CD8-positive, alpha-beta memory T cell (primary cell): ENCODE results near the gene NACA2. TPM values are rescaled to one million over a fixed set of nuclear protein-coding genes. Genes with fewer than 3 reads are reported as not detected.
"Not testable (repeated sequence)": the region's sequence is repeated elsewhere in the genome, so short reads cannot be mapped to it uniquely, and the experiment has no call there.

Experiments
- CTCF ChIA-PET: fragments of 350-600 bp; sonication (Branson Sonifier 250); formaldehyde crosslinking; loops from one replicate; lab custom pipeline; 2021; ENCODE audit warnings: antibody characterized with exemption; lab: Charles Lee
- POLR2A ChIA-PET: fragments of 350-600 bp; sonication (Branson Sonifier 250); formaldehyde crosslinking; loops from one replicate; lab custom pipeline; 2021; ENCODE audit warnings: antibody characterized with exemption; lab: Charles Lee
- DNase-seq, 5 donors: peaks; one replicate each; pipeline versions ENCODE4 v3.0.0 to v3.0.0-alpha.2; 2020 to 2022; ENCODE audit warnings: mixed read lengths in 1 of 5
- H3K27ac ChIP-seq: one replicate; pipeline ENCODE4 v1.7.0; 2013; ENCODE audit warnings: low read depth, mild to moderate bottlenecking, low read length, moderate library complexity
- H3K27me3 ChIP-seq: 2 replicates; pipeline ENCODE4 v1.7.0; 2013; ENCODE audit warnings: low read length, mild to moderate bottlenecking; ENCODE audit not compliant: insufficient read depth, poor library complexity, severe bottlenecking
- H3K36me3 ChIP-seq: 2 replicates; pipeline ENCODE4 v1.7.0; 2013; ENCODE audit warnings: mild to moderate bottlenecking, low read length, moderate library complexity; ENCODE audit not compliant: insufficient read depth
- H3K4me1 ChIP-seq: 2 replicates; pipeline ENCODE4 v1.7.0; 2013; ENCODE audit warnings: mild to moderate bottlenecking, low read length, moderate library complexity; ENCODE audit not compliant: insufficient read depth
- H3K4me3 ChIP-seq: 2 replicates; pipeline ENCODE4 v1.7.0; 2013; ENCODE audit warnings: mild to moderate bottlenecking, low read length
- H3K9me3 ChIP-seq: 2 replicates; pipeline ENCODE4 v1.7.0; 2013; ENCODE audit warnings: mild to moderate bottlenecking, low read length
- H3K27ac Mint-ChIP-seq, 8 donors: one replicate each; pipeline ENCODE4 v1.8.0; 2020 to 2021; ENCODE audit warnings: mixed read lengths in 8 of 8, mild to moderate bottlenecking in 6 of 8, inconsistent platforms in 3 of 8, moderate library complexity in 3 of 8
- H3K27me3 Mint-ChIP-seq, 2 donors: one replicate each; pipeline ENCODE4 v1.8.0; 2020 to 2021; ENCODE audit warnings: mixed read lengths in 2 of 2, mild to moderate bottlenecking in 1 of 2, moderate library complexity in 1 of 2
- H3K36me3 Mint-ChIP-seq, 3 donors: one replicate each; pipeline ENCODE4 v1.8.0; 2020 to 2021; ENCODE audit warnings: mixed read lengths in 3 of 3, inconsistent platforms in 1 of 3, mild to moderate bottlenecking in 1 of 3
- H3K4me1 Mint-ChIP-seq, 3 donors: one replicate each; pipeline ENCODE4 v1.8.0; 2020 to 2021; ENCODE audit warnings: mixed read lengths in 3 of 3, inconsistent platforms in 1 of 3, mild to moderate bottlenecking in 1 of 3
- H3K4me3 Mint-ChIP-seq, 7 donors: one replicate each; pipeline ENCODE4 v1.8.0; 2020 to 2021; ENCODE audit warnings: mixed read lengths in 7 of 7, mild to moderate bottlenecking in 6 of 7, moderate library complexity in 4 of 7, inconsistent platforms in 2 of 7
- H3K9me3 Mint-ChIP-seq, 5 donors: one replicate each; pipeline ENCODE4 v1.8.0; 2020 to 2022; ENCODE audit warnings: mixed read lengths in 5 of 5, mild to moderate bottlenecking in 3 of 5, moderate library complexity in 2 of 5, inconsistent platforms in 1 of 5
- polyA plus RNA-seq: library from polyadenylated mRNA; unstranded; fragments of 300-500 nt; fragmentation: Illumina TruSeq; gene quantifications from one replicate; pipeline ENCODE4 v1.2.3, GENCODE V29; 2021
- total RNA-seq, 2 experiments: library from RNA; stranded (reverse); gene quantifications; one replicate each; pipeline ENCODE4 v1.2.3, GENCODE V29; 2021

Gene NACA2
- total and polyA plus RNA-seq, 3 experiments from 2014 or later, result not detected

DNA sequence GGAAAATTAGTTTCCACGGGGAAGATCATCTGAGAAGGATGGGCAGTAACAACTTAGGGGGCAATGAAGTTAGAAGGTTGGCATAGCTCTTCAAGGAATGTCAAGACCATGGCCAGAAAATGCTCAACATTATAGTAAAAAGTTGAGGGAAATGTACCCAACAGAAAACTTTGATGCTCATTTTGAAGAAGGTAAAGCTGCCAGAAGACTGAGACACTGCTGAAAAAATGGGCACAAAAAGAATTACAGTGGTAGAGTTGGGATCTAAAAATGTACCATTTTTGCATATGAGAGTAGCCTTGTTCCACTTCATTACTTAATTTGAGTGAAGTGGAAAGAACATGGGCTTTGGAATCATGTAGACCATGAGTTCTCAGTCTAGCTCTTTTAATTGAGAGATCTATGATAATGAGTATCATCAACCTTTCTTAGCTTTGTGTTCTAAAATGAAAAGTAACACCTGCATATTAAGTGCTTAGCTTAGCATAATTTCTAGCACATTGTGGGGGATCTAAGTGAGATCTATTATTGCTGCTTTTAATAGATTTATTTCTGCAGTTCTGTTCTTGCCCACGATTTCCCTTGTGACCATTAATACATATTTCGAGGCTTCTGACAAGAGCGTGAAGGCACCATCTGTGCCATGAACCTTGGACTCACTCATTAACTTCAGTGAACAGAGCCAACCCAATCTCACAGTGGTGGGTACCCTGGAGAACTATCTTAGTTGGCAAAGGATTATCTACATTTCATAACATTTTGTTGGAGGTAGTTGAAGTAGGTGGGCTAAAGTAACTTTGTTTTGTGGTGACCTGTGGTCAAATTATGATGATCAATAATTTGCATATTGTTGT, 3.0 kb downstream of the NACA2 start:
- Histone ChIP-seq H3K27ac (no peak overlapping the region), H3K36me3 (no peaks in the 10 kb centered on the region), H3K4me3 (no peak overlapping the region), H3K4me1 (no peaks in the 10 kb centered on the region), H3K27me3 (peaks cover 4% of the 10 kb centered on the region), H3K9me3 (no peaks in the 10 kb centered on the region)
- Mint-ChIP-seq H3K27me3 (peaks cover 0 to 10% of the 10 kb centered on the region in 2 donors), H3K9me3 (no peaks in the 10 kb centered on the region), H3K27ac (no peak overlapping the region), H3K36me3 (no peaks in the 10 kb centered on the region), H3K4me1 (no peaks in the 10 kb centered on the region), H3K4me3 (no peak overlapping the region)
- POLR2A ChIA-PET, result no interaction called here
- DNase-seq, result no peak
- CTCF ChIA-PET, result no interaction called here

DNA sequence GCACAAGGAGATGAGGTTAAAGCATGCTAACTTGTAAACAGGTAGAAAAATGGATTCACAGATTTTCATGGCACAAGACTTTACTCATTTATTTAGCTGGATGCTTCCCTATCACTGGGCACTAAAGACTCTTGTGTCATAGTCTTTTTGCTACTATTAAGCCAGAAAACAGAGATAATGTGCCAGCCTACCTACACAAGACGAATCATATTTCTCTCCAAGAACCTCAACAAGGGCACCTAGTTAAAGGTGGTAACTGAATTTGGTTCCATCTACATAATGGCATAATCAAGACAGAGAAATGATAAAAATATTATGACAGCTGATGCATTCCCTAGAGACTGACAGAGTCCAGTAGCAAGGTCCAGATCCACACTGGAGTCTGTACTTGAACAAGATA, 3.8 kb downstream of the NACA2 start:
- H3K4me1 ChIP-seq, result no peaks in the 10 kb centered on the region
- no peaks in the 10 kb centered on the region for H3K9me3 Mint-ChIP-seq
- H3K27me3 ChIP-seq, result peaks cover 4% of the 10 kb centered on the region
- no peaks in the 10 kb centered on the region for H3K9me3 ChIP-seq
- CTCF ChIA-PET, result no interaction called here
- POLR2A ChIA-PET, result no interaction called here
- DNase-seq, result no peak
- no peaks in the 10 kb centered on the region for H3K4me1 Mint-ChIP-seq
- no peaks in the 10 kb centered on the region for H3K36me3 ChIP-seq
- no peak overlapping the region for H3K27ac Mint-ChIP-seq
- H3K27ac ChIP-seq, result no peak overlapping the region
- H3K36me3 Mint-ChIP-seq, result no peaks in the 10 kb centered on the region
- H3K4me3 Mint-ChIP-seq, result no peak overlapping the region
- H3K27me3 Mint-ChIP-seq, result peaks cover 0 to 10% of the 10 kb centered on the region in 2 donors
- H3K4me3 ChIP-seq, result no peak overlapping the region

DNA sequence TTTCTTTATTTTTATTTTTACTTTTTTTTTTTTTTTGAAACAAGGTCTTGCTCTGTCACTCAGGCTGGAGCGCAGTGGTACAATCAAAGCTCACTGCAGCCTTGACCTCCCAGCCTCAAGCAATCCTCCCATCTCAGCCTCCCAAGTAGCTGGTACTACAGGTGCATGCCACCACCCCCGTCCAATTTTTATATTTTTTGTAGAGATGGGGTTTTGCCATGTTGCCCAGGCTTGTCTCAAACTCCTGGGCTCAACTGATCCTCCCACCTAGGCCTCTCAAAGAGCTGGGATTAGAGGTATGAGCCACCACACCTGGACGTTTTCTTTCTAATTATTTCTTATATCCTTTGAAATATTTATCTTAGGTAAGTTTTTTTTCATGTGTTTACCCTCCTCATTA, 4.4 kb downstream of the NACA2 start:
- H3K4me1 ChIP-seq, H3K9me3 Mint-ChIP-seq, H3K4me3 ChIP-seq, H3K4me3 Mint-ChIP-seq, H3K27ac Mint-ChIP-seq, H3K27me3 ChIP-seq, H3K27ac ChIP-seq, H3K9me3 ChIP-seq, H3K4me1 Mint-ChIP-seq, H3K36me3 ChIP-seq, H3K36me3 Mint-ChIP-seq, CTCF ChIA-PET, DNase-seq, POLR2A ChIA-PET: not testable (repeated sequence)
- peaks cover 0 to 10% of the 10 kb centered on the region in 2 donors for H3K27me3 Mint-ChIP-seq

DNA sequence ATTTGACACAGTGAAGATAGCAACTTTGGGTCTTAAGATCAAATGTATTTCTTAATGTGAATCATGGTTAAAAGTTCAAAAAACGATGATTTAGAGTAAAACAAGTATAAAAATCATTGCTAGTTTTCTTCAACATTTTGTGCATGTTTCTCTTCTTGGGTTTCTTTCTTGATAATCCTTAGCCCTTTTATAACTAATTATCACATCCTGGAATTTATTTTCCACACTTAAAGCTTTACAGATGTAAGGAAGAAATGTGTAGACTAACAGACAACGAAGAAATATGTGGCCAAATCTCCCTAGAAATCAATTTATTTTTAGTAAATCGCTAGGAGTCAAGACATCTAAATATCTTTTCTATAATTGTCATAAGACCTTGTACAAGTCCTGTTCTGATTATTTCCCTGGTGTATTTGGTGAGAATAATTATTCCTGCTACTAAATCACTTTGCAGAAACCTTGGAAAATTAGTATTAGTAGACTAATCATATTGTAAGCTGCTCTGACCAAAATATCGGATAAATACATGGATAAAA, 4.9 kb downstream of the NACA2 start:
- H3K9me3 Mint-ChIP-seq, result no peaks in the 10 kb centered on the region
- ChIA-PET CTCF (no interaction called here), POLR2A (no interaction called here)
- Histone ChIP-seq H3K9me3 (no peaks in the 10 kb centered on the region), H3K4me3 (no peak overlapping the region), H3K36me3 (no peaks in the 10 kb centered on the region), H3K27ac (no peak overlapping the region), H3K4me1 (no peaks in the 10 kb centered on the region), H3K27me3 (peaks cover 4% of the 10 kb centered on the region)
- H3K27me3 Mint-ChIP-seq, result peaks cover 2 to 14% of the 10 kb centered on the region in 2 donors
- no peak overlapping the region for H3K27ac Mint-ChIP-seq
- H3K36me3 Mint-ChIP-seq, result no peaks in the 10 kb centered on the region
- no peaks in the 10 kb centered on the region for H3K4me1 Mint-ChIP-seq
- H3K4me3 Mint-ChIP-seq, result no peak overlapping the region
- no peak for DNase-seq

DNA sequence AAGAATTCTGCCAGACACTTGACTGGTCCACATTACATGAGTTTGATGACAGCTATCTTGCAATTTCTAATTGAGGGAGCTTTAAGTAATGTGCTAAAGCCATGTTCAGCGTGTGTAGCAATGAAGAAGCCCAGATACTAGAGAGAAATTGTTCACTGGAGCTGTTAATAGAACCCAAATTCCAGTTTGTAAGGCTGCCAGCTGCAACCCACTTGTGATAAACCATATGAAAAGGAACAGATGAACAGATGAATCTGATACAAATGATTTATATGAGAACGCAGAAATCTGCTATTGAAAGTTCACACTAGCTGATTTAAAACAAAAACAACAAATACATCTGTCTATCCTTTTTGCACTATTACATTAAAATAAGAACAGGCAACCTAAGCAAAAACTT, 6.2 kb downstream of the NACA2 start:
- peaks cover 2 to 20% of the 10 kb centered on the region in 2 donors for H3K27me3 Mint-ChIP-seq
- no peak overlapping the region for H3K4me3 Mint-ChIP-seq
- ChIA-PET CTCF (no interaction called here), POLR2A (interaction anchor here (0.7 kb wide), 1 partner anchor 18 kb away, joined by 5 read pairs; no protein-coding TSS in a partner anchor)
- Histone ChIP-seq H3K4me1 (no peaks in the 10 kb centered on the region), H3K36me3 (no peaks in the 10 kb centered on the region), H3K27me3 (no peaks in the 10 kb centered on the region), H3K9me3 (no peaks in the 10 kb centered on the region), H3K27ac (no peak overlapping the region), H3K4me3 (no peak overlapping the region)
- H3K27ac Mint-ChIP-seq, result no peak overlapping the region
- no peaks in the 10 kb centered on the region for H3K9me3 Mint-ChIP-seq
- H3K36me3 Mint-ChIP-seq, result no peaks in the 10 kb centered on the region
- no peak for DNase-seq
- H3K4me1 Mint-ChIP-seq, result no peaks in the 10 kb centered on the region

DNA sequence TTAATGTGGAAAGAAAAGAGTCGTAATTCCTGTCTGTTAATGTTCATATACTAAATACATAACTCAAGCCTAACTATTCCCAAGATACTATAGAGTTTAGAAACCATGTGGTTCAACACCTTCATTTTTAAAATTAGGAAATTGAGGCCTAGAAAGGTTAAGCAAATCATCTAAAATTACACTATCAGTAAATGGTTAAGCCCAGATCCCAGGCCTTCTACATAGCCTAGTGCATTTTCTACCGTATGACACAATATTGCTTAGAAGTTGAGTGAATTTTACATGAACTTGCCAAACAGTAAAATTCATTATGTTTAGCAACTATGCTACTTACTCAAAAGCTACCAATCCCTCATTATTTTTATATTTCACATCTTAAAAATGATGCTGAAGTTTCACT, 6.8 kb downstream of the NACA2 start:
- Mint-ChIP-seq H3K4me3 (no peak overlapping the region), H3K9me3 (no peaks in the 10 kb centered on the region), H3K27me3 (peaks cover 2 to 26% of the 10 kb centered on the region in 2 donors), H3K36me3 (no peaks in the 10 kb centered on the region), H3K4me1 (no peaks in the 10 kb centered on the region), H3K27ac (no peak overlapping the region)
- POLR2A ChIA-PET, result no interaction called here
- Histone ChIP-seq H3K4me3 (no peak overlapping the region), H3K36me3 (no peaks in the 10 kb centered on the region), H3K9me3 (no peaks in the 10 kb centered on the region), H3K4me1 (no peaks in the 10 kb centered on the region), H3K27me3 (no peaks in the 10 kb centered on the region), H3K27ac (no peak overlapping the region)
- DNase-seq, result no peak
- CTCF ChIA-PET, result no interaction called here

DNA sequence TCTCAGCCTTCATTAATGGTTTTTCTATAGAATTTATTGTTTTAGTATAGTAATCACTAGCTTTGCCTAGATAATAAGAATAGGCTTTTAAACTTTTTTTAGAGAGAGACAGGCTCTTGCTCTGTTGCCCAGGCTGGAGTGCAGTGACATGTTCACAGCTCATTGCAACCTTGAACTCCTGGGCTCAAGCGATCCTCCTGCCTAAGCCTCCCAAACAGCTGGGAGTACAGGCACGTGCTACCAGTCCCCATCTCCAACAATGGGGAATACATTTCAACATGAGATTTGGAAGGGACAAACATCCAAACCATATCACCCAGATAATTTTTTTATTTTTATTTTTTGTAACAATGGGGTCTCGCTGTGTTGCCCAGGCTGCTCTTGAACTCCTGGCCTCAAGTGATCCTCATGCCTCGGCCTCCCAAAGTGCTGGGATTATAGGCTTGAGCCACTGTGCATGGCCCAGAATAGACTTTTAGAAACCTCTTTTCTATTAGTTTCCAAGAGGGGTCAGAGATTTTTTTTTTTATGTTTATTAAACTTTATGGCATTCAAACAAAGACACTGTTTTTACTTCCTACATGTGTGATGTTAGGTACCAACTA, 7.3 kb downstream of the NACA2 start:
- ChIA-PET POLR2A (no interaction called here), CTCF (interaction anchor here (1.1 kb wide), 1 partner anchor 9 kb away, joined by 3 read pairs; no protein-coding TSS in a partner anchor)
- H3K36me3 ChIP-seq, result no peaks in the 10 kb centered on the region
- Mint-ChIP-seq H3K4me1 (no peaks in the 10 kb centered on the region), H3K27me3 (peaks cover 2 to 27% of the 10 kb centered on the region in 2 donors), H3K9me3 (no peaks in the 10 kb centered on the region), H3K36me3 (no peaks in the 10 kb centered on the region), H3K27ac (no peak overlapping the region), H3K4me3 (no peak overlapping the region)
- H3K4me3 ChIP-seq, result no peak overlapping the region
- no peak overlapping the region for H3K27ac ChIP-seq
- no peaks in the 10 kb centered on the region for H3K4me1 ChIP-seq
- no peaks in the 10 kb centered on the region for H3K9me3 ChIP-seq
- no peaks in the 10 kb centered on the region for H3K27me3 ChIP-seq
- no peak for DNase-seq

DNA sequence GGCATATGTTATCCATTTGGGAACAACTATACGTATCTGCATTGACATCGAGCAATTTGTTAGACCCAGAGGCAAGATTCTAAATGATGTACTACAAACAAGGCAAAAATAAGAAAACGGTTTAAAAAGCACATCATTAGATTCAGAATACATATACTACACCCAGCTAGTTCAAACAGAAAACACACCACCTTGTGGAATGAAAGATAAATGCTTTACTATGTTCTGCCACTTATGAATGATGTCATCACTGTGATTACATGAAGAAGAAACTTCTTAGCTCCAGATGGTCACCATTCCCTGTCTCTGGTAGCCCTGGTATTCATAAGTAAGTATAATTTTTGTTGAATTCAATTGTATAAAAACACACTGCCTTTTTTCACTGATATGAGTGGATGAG, 7.8 kb downstream of the NACA2 start:
- Histone ChIP-seq H3K27me3 (no peaks in the 10 kb centered on the region), H3K4me3 (no peak overlapping the region), H3K36me3 (no peaks in the 10 kb centered on the region), H3K27ac (no peak overlapping the region), H3K4me1 (no peaks in the 10 kb centered on the region), H3K9me3 (no peaks in the 10 kb centered on the region)
- ChIA-PET CTCF (interaction anchor here (1.1 kb wide), 1 partner anchor 9 kb away, joined by 3 read pairs; no protein-coding TSS in a partner anchor), POLR2A (no interaction called here)
- H3K4me1 Mint-ChIP-seq, result no peaks in the 10 kb centered on the region
- peaks cover 3 to 26% of the 10 kb centered on the region in 2 donors for H3K27me3 Mint-ChIP-seq
- no peaks in the 10 kb centered on the region for H3K9me3 Mint-ChIP-seq
- no peak for DNase-seq
- H3K4me3 Mint-ChIP-seq, result no peak overlapping the region
- H3K27ac Mint-ChIP-seq, result no peak overlapping the region
- no peaks in the 10 kb centered on the region for H3K36me3 Mint-ChIP-seq
